Fibroblast of skin of left quadriceps (primary cell): ENCODE data around the gene COL13A1.
A peak's percentile ranks its signal among the peaks of the same experiment; 100 is the strongest.

Source experiments
- DNase-seq, 2 experiments: peaks; one replicate each; pipeline ENCODE4 v3.0.0-alpha.2; 2013; ENCODE audit warnings: low read depth in 2 of 2

Gene COL13A1

GRCh38 chr10:69866688-69867461 is 65.2 kb downstream of the COL13A1 start:
- no peak for DNase-seq

GRCh38 chr10:69867699-69868558 is 66.2 kb downstream of the COL13A1 start:
- DNase-seq, result no peak

GRCh38 chr10:69868821-69869220 is 67.1 kb downstream of the COL13A1 start:
- no peak for DNase-seq

- peak; percentile 56 to 65 for DNase-seq
These were observed 67.7 kb downstream of the COL13A1 start for GRCh38 chr10:69869291-69869961.

- no peak for DNase-seq
These were observed 68.9 kb downstream of the COL13A1 start for GRCh38 chr10:69870591-69870990.

GRCh38 chr10:69871074-69871473 is 69.4 kb downstream of the COL13A1 start:
- no peak for DNase-seq

- DNase-seq, result no peak
These were observed 70.6 kb downstream of the COL13A1 start for GRCh38 chr10:69872323-69872722.

- DNase-seq, result no peak
These were observed 71.5 kb downstream of the COL13A1 start for GRCh38 chr10:69873135-69873639.

- DNase-seq, result no peak
These were observed 72.7 kb downstream of the COL13A1 start for GRCh38 chr10:69874449-69874848.

- no peak for DNase-seq
These were observed 74.2 kb downstream of the COL13A1 start for GRCh38 chr10:69875856-69876255.

GRCh38 chr10:69876286-69876685 is 74.6 kb downstream of the COL13A1 start:
- DNase-seq, result no peak

- DNase-seq, result no peak
These were observed 75.2 kb downstream of the COL13A1 start for GRCh38 chr10:69876931-69877330.

GRCh38 chr10:69878038-69878437 is 76.3 kb downstream of the COL13A1 start:
- DNase-seq, result no peak

GRCh38 chr10:69878951-69879350 is 77.2 kb downstream of the COL13A1 start:
- DNase-seq, result no peak

GRCh38 chr10:69879634-69880257 is 78.0 kb downstream of the COL13A1 start:
- no peak for DNase-seq

GRCh38 chr10:69880301-69881081 is 78.8 kb downstream of the COL13A1 start:
- DNase-seq, result no peak

GRCh38 chr10:69881202-69881601 is 79.5 kb downstream of the COL13A1 start:
- no peak for DNase-seq

GRCh38 chr10:69883310-69884023 is 81.8 kb downstream of the COL13A1 start:
- DNase-seq, result no peak

GRCh38 chr10:69884024-69884367 is 82.3 kb downstream of the COL13A1 start:
- DNase-seq, result no peak

GRCh38 chr10:69884686-69885085 is 83.0 kb downstream of the COL13A1 start:
- no peak for DNase-seq
